Central memory CD8-positive, alpha-beta T cell (primary cell): ENCODE measurements around the gene SMYD3.
A peak's percentile ranks its signal among the peaks of the same experiment; 100 is the strongest.

Experiments used
- ATAC-seq: fragments of 150-1000 bp; cut with Tn5 transposase; replicated peaks from 2 replicates; pipeline ENCODE4 v1.10.0; 2022; ENCODE audit warnings: mild to moderate bottlenecking, moderate FRiP score, moderate number of reproducible peaks; ENCODE audit not compliant: poor library complexity, severe bottlenecking; ENCODE audit errors: extremely low read depth
- DNase-seq, 2 donors: peaks; one replicate each; pipeline ENCODE4 v3.0.0; 2021; ENCODE audit warnings: low spot score in 2 of 2
- H3K27ac Mint-ChIP-seq: one replicate; pipeline ENCODE4 v1.8.0; 2022; ENCODE audit warnings: low read depth, mild to moderate bottlenecking, moderate library complexity, mixed read lengths
- H3K27me3 Mint-ChIP-seq: one replicate; pipeline ENCODE4 v1.8.0; 2022; ENCODE audit warnings: mixed read lengths
- H3K36me3 Mint-ChIP-seq: one replicate; pipeline ENCODE4 v1.8.0; 2022; ENCODE audit warnings: mild to moderate bottlenecking, moderate library complexity, mixed read lengths; ENCODE audit not compliant: insufficient read depth
- H3K4me1 Mint-ChIP-seq: one replicate; pipeline ENCODE4 v1.8.0; 2022; ENCODE audit warnings: mixed read lengths
- H3K4me3 Mint-ChIP-seq: one replicate; pipeline ENCODE4 v1.8.0; 2022; ENCODE audit warnings: mild to moderate bottlenecking, moderate library complexity, mixed read lengths
- H3K9me3 Mint-ChIP-seq: one replicate; pipeline ENCODE4 v1.8.0; 2022; ENCODE audit warnings: mixed read lengths

SMYD3 gene

GRCh38 chr1:245969283-245969682, 537.8 kb downstream of the SMYD3 start:
- DNase-seq, result no peak
- Mint-ChIP-seq H3K4me3 (no peak overlapping the region), H3K36me3 (no peaks in the 10 kb centered on the region), H3K4me1 (no peaks in the 10 kb centered on the region), H3K27ac (no peak overlapping the region), H3K27me3 (no peaks in the 10 kb centered on the region), H3K9me3 (no peaks in the 10 kb centered on the region)
- ATAC-seq, result no peak

GRCh38 chr1:245968775-245969174, 538.3 kb downstream of the SMYD3 start:
- no peak for DNase-seq
- no peak for ATAC-seq
- Mint-ChIP-seq H3K4me3 (no peak overlapping the region), H3K27me3 (no peaks in the 10 kb centered on the region), H3K9me3 (no peaks in the 10 kb centered on the region), H3K27ac (no peak overlapping the region), H3K4me1 (no peaks in the 10 kb centered on the region), H3K36me3 (no peaks in the 10 kb centered on the region)

DNA sequence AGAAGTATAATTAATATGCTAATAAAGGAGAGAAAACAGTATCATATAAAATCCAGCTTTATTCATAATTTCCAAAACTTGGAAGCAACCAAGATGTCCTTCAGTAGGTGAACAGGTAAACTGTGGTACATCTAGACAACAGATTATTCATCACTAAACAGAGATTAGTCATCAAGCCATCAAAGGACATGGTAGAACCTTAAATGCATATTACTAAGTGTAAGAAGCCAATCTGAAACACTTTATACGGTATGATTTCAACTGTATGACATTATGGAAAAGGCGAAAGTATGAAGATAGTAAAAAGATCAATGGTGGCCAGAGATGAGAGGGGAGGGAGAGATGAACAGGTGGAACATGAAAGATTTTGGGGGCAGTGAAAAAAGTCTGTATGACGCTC, 541.7 kb downstream of the SMYD3 start:
- Mint-ChIP-seq H3K27me3 (no peaks in the 10 kb centered on the region), H3K4me3 (no peak overlapping the region), H3K4me1 (no peaks in the 10 kb centered on the region), H3K27ac (no peak overlapping the region), H3K36me3 (no peaks in the 10 kb centered on the region), H3K9me3 (no peaks in the 10 kb centered on the region)
- ATAC-seq (no peak), DNase-seq (no peak)

GRCh38 chr1:245963649-245964048, 543.4 kb downstream of the SMYD3 start:
- ATAC-seq (no peak), DNase-seq (no peak)
- Mint-ChIP-seq H3K9me3 (no peaks in the 10 kb centered on the region), H3K36me3 (no peaks in the 10 kb centered on the region), H3K4me3 (no peak overlapping the region), H3K4me1 (no peaks in the 10 kb centered on the region), H3K27me3 (no peaks in the 10 kb centered on the region), H3K27ac (no peak overlapping the region)

DNA sequence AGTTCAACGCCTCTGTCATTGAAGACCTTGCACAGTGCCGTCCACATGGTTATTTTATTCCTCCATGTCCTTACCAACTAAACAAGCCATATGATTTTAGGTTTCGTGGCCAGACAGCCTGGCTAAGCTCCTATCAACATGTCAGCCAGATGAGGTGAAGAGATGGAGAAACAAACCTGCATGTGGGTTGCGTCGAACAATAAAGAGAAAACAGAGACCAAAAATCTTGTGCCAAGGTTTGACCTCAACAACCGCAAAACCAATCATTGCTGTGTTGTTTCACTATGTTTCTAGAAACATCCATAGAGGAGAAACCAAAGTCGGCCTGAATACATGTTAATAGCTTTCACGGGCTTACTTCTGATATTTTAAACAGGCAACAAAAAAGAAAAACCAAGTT, 544.6 kb downstream of the SMYD3 start:
- Mint-ChIP-seq H3K4me3 (no peak overlapping the region), H3K27me3 (no peaks in the 10 kb centered on the region), H3K4me1 (no peaks in the 10 kb centered on the region), H3K9me3 (no peaks in the 10 kb centered on the region), H3K27ac (no peak overlapping the region), H3K36me3 (no peaks in the 10 kb centered on the region)
- ATAC-seq, result no peak
- DNase-seq, result no peak

GRCh38 chr1:245961137-245961540, 545.9 kb downstream of the SMYD3 start:
- no peaks in the 10 kb centered on the region for H3K36me3 Mint-ChIP-seq
- no peaks in the 10 kb centered on the region for H3K9me3 Mint-ChIP-seq
- H3K27ac Mint-ChIP-seq, result no peak overlapping the region
- no peak for DNase-seq
- ATAC-seq, result no peak
- H3K4me1 Mint-ChIP-seq, result no peaks in the 10 kb centered on the region
- no peaks in the 10 kb centered on the region for H3K27me3 Mint-ChIP-seq
- H3K4me3 Mint-ChIP-seq, result no peak overlapping the region

DNA sequence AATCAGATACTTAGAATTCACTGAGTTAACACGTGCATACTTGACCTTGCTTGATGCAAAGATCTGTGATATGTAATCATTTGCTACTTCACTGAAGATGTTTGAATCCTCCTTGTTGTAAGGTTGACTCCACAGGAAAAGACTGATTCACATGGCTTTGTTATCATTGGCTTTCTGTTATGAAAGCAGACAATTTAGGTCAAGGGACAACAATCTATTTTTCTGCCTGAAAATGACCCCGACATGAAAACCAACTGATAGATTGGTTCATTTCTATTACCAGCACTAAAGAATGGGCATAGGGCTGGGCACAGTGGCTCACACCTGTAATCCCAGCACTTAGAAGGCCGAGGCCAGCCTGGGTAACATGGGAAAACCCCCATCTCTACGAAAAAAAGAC, 546.9 kb downstream of the SMYD3 start:
- no peaks in the 10 kb centered on the region for H3K9me3 Mint-ChIP-seq
- H3K36me3 Mint-ChIP-seq, result no peaks in the 10 kb centered on the region
- no peak for ATAC-seq
- H3K27ac Mint-ChIP-seq, result no peak overlapping the region
- DNase-seq, result no peak
- H3K27me3 Mint-ChIP-seq, result no peaks in the 10 kb centered on the region
- H3K4me1 Mint-ChIP-seq, result no peaks in the 10 kb centered on the region
- H3K4me3 Mint-ChIP-seq, result no peak overlapping the region

DNA sequence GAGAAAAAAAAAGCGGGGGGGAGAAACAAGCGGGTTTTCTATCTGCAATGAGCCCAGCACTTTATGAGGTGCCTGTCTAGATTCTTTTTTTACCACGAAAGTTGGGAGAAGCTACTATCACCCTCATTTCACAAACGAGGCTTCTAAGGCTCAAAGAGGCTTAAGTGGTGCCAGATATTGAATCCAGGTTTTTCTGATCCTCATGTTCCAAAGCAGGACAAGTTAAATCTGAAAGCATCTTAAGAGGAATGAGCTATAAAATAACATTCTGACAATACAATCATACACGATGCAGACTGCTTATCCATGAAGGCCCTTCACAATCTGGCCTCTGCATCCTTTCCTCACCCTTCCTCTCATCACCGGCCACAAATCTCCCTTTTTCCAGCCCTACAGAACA, 549.1 kb downstream of the SMYD3 start:
- Mint-ChIP-seq H3K27me3 (no peaks in the 10 kb centered on the region), H3K4me1 (peaks cover 13% of the 10 kb centered on the region), H3K36me3 (no peaks in the 10 kb centered on the region), H3K9me3 (no peaks in the 10 kb centered on the region), H3K27ac (no peak overlapping the region), H3K4me3 (no peak overlapping the region)
- ATAC-seq (no peak), DNase-seq (no peak)

- ATAC-seq (no peak), DNase-seq (no peak)
- Mint-ChIP-seq H3K4me3 (no peak overlapping the region), H3K27ac (no peak overlapping the region), H3K36me3 (no peaks in the 10 kb centered on the region), H3K4me1 (peaks cover 17% of the 10 kb centered on the region), H3K27me3 (no peaks in the 10 kb centered on the region), H3K9me3 (no peaks in the 10 kb centered on the region)
These were observed 549.7 kb downstream of the SMYD3 start for GRCh38 chr1:245957427-245957826.

DNA sequence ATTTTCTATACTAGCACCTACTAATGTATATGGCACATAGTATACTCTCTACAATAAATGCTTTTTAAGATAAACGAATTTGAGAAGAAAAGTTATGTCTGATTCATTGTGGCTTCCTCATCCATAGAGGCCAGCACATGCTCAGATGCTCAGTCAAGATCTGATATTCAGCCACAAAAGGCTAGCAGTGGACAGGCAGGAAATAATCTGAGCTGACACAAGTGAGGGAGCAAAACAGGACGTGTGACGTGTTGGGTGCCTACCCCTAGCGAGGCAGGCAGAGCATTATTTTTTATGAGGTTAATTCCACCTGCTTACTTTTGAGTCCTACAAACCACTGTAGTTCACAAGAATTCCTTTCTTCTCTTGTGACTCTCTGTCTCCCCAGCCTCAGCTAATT, 550.9 kb downstream of the SMYD3 start:
- ATAC-seq (peak; percentile 64), DNase-seq (peak in 1 of 2 donors; percentile 20)
- Mint-ChIP-seq H3K27ac (no peak overlapping the region), H3K4me1 (peaks cover 24% of the 10 kb centered on the region), H3K9me3 (no peaks in the 10 kb centered on the region), H3K36me3 (no peaks in the 10 kb centered on the region), H3K27me3 (no peaks in the 10 kb centered on the region), H3K4me3 (no peak overlapping the region)

DNA sequence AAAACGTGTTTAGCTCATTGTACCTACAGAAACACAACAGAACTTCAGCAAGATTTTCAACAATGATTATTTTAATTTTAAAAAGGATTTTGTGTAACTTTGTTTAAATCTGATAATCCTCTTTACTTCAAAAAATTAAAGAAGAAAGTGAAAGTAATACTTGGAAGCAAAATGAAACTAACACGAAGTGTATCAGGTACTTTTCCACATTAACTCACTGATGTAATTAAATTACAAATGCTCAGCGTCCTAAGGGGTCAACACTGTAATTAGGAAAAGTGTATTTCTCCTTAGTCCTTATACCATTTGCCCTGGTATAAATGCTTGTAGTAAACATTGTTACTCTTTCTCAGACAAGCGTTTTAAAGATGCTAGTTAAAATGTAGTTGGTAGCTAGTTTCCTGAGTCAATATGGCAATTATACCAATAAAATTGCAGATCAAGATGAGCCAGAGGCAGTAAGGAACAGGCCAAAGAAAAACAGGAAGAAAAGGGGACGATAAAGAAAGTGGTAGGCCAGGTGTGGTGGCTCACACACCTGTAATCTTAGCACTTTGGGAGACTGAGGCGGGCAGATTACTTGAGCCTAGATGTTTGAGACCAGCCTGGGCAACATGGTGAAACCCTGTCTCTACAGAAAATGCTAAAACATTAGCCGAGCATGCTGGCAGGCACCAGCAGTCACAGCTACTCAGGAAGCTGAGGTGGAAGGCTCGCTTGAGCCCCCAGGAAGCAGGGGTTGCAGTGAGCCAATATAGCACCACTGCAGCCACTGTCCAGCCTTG, 553.0 kb downstream of the SMYD3 start:
- Mint-ChIP-seq H3K4me1 (peaks cover 24% of the 10 kb centered on the region), H3K4me3 (peak overlapping the region; percentile 68), H3K27me3 (no peaks in the 10 kb centered on the region), H3K36me3 (no peaks in the 10 kb centered on the region), H3K27ac (no peak overlapping the region), H3K9me3 (no peaks in the 10 kb centered on the region)
- ATAC-seq, result peak; percentile 58
- DNase-seq, result no peak

GRCh38 chr1:245952383-245953026, 554.6 kb downstream of the SMYD3 start:
- H3K9me3 Mint-ChIP-seq, result no peaks in the 10 kb centered on the region
- no peaks in the 10 kb centered on the region for H3K27me3 Mint-ChIP-seq
- peak overlapping the region; percentile 8 for H3K4me3 Mint-ChIP-seq
- H3K4me1 Mint-ChIP-seq, result peaks cover 24% of the 10 kb centered on the region
- ATAC-seq, result no peak
- H3K36me3 Mint-ChIP-seq, result no peaks in the 10 kb centered on the region
- no peak for DNase-seq
- no peak overlapping the region for H3K27ac Mint-ChIP-seq

GRCh38 chr1:245948786-245949185, 558.3 kb downstream of the SMYD3 start:
- Mint-ChIP-seq H3K9me3 (no peaks in the 10 kb centered on the region), H3K27me3 (no peaks in the 10 kb centered on the region), H3K4me3 (no peak overlapping the region), H3K4me1 (peaks cover 15% of the 10 kb centered on the region), H3K27ac (no peak overlapping the region), H3K36me3 (no peaks in the 10 kb centered on the region)
- no peak for ATAC-seq
- DNase-seq, result no peak
